HG03520 (cell line): ENCODE measurements around the gene OBP2A.

Source experiments
- ATAC-seq: cut with Tn5 transposase; IDR thresholded peaks from one replicate; pipeline ENCODE4 v1.9.1; 2021; ENCODE audit warnings: mild to moderate bottlenecking, moderate library complexity; ENCODE audit not compliant: unreplicated experiment

The OBP2A gene

GRCh38 chr9:135551031-135551430 is 5.1 kb downstream of the OBP2A start:
- ATAC-seq: no peak

- no peak for ATAC-seq
Observed at GRCh38 chr9:135551456-135551855, 5.5 kb downstream of the OBP2A start.

GRCh38 chr9:135552021-135552697 is 6.2 kb downstream of the OBP2A start:
- no peak for ATAC-seq

GRCh38 chr9:135552698-135553171 is 6.8 kb downstream of the OBP2A start:
- ATAC-seq: no peak

GRCh38 chr9:135554718-135555117 is 8.8 kb downstream of the OBP2A start:
- ATAC-seq: no peak

GRCh38 chr9:135555203-135555602 is 9.3 kb downstream of the OBP2A start:
- no peak for ATAC-seq

GRCh38 chr9:135555910-135556309 is 10.0 kb downstream of the OBP2A start:
- ATAC-seq: no peak

GRCh38 chr9:135559606-135560005 is 13.7 kb downstream of the OBP2A start:
- ATAC-seq: no peak

- no peak for ATAC-seq
Observed at GRCh38 chr9:135561391-135562234, 15.7 kb downstream of the OBP2A start, which contains the start of gene PAEP. Gene PAEP (plus strand): TSS chr9:135561756.

- ATAC-seq: no peak
Observed at GRCh38 chr9:135562235-135562745, 16.4 kb downstream of the OBP2A start.

GRCh38 chr9:135563039-135563476 is 17.1 kb downstream of the OBP2A start:
- ATAC-seq: no peak

GRCh38 chr9:135563858-135564257 is 17.9 kb downstream of the OBP2A start:
- ATAC-seq: no peak

- no peak for ATAC-seq
Observed at GRCh38 chr9:135565141-135565628, 19.3 kb downstream of the OBP2A start.

- no peak for ATAC-seq
Observed at GRCh38 chr9:135565636-135566035, 19.7 kb downstream of the OBP2A start.

- no peak for ATAC-seq
Observed at GRCh38 chr9:135566552-135566951, 20.6 kb downstream of the OBP2A start.

GRCh38 chr9:135567311-135567710 is 21.4 kb downstream of the OBP2A start:
- no peak for ATAC-seq

GRCh38 chr9:135568026-135568425 is 22.1 kb downstream of the OBP2A start:
- no peak for ATAC-seq

- ATAC-seq: no peak
Observed at GRCh38 chr9:135570456-135570855, 24.5 kb downstream of the OBP2A start.

GRCh38 chr9:135572233-135572632 is 26.3 kb downstream of the OBP2A start:
- no peak for ATAC-seq

GRCh38 chr9:135573124-135573523 is 27.2 kb downstream of the OBP2A start:
- ATAC-seq: no peak

GRCh38 chr9:135574331-135574730 is 28.4 kb downstream of the OBP2A start:
- ATAC-seq: no peak

GRCh38 chr9:135574943-135575342 is 29.0 kb downstream of the OBP2A start:
- ATAC-seq: no peak
